Neural cell (in vitro differentiated cells): Measurements from ENCODE around the gene TRIM2. TPM values are rescaled to one million over a fixed set of nuclear protein-coding genes. Genes with fewer than 3 reads are reported as not detected.

Source experiments
- H2AFZ ChIP-seq: fragments of 200-600, 300-800 bp; sonication (generic), shearing (Covaris generic); 2 replicates; pipeline ENCODE4 v1.6.0; 2014; ENCODE audit warnings: low read depth, mild to moderate bottlenecking, antibody characterized with exemption, low read length, moderate library complexity
- H3F3A ChIP-seq: fragments of 200-600 bp; shearing (Covaris generic); 2 replicates; pipeline ENCODE4 v1.6.1; 2016; ENCODE audit warnings: mild to moderate bottlenecking, moderate library complexity, mixed read lengths, antibody characterized with exemption, low read length; ENCODE audit not compliant: insufficient read depth, poor library complexity, severe bottlenecking
- H3K27ac ChIP-seq: fragments of 200-600, 300-800 bp; sonication (generic), shearing (Covaris generic); 2 replicates; pipeline ENCODE4 v1.5.1; 2014; ENCODE audit warnings: mild to moderate bottlenecking, low read length, moderate library complexity
- H3K27me3 ChIP-seq: fragments of 300-800, 200-600 bp; sonication (generic), shearing (Covaris generic); 2 replicates; pipeline ENCODE4 v1.6.0; 2014; ENCODE audit warnings: mild to moderate bottlenecking, low read depth, low read length, moderate library complexity; ENCODE audit not compliant: insufficient read depth
- H3K36me3 ChIP-seq: fragments of 300-800, 200-600 bp; sonication (generic), shearing (Covaris generic); 2 replicates; pipeline ENCODE4 v1.5.1; 2014; ENCODE audit warnings: mild to moderate bottlenecking, antibody characterized with exemption, low read length, moderate library complexity; ENCODE audit not compliant: insufficient read depth
- H3K4me2 ChIP-seq: fragments of 300-800, 200-600 bp; sonication (generic), shearing (Covaris generic); 2 replicates; pipeline ENCODE4 v1.6.0; 2014; ENCODE audit warnings: mild to moderate bottlenecking, low read length
- H3K4me3 ChIP-seq: fragments of 300-800, 200-600 bp; sonication (generic), shearing (Covaris generic); 2 replicates; pipeline ENCODE4 v1.5.1; 2014; ENCODE audit warnings: mild to moderate bottlenecking, low read length, moderate library complexity
- H3K79me2 ChIP-seq: fragments of 200-600 bp; shearing (Covaris generic); replicated peaks from 2 replicates; pipeline ENCODE4 v1.6.0; 2014; ENCODE audit warnings: mild to moderate bottlenecking, low read length, moderate library complexity; ENCODE audit not compliant: insufficient read depth
- H3K9ac ChIP-seq: fragments of 300-800, 200-600 bp; sonication (generic), shearing (Covaris generic); 2 replicates; pipeline ENCODE4 v1.6.1; 2016; ENCODE audit warnings: mild to moderate bottlenecking, low read length, mixed read lengths
- H3K9me2 ChIP-seq: fragments of 200-600 bp; shearing (Covaris generic); 2 replicates; pipeline ENCODE4 v1.6.1; 2016; ENCODE audit warnings: mild to moderate bottlenecking, low read length, mixed read lengths; ENCODE audit not compliant: insufficient read depth
- H3K9me3 ChIP-seq: fragments of 200-600, 300-800 bp; sonication (generic), shearing (Covaris generic); 2 replicates; pipeline ENCODE4 v1.6.1; 2016; ENCODE audit warnings: mild to moderate bottlenecking, mixed run types, low read length, moderate library complexity, mixed read lengths
- H4K20me1 ChIP-seq: fragments of 200-600 bp; shearing (Covaris generic); 2 replicates; pipeline ENCODE4 v1.6.1; 2016; ENCODE audit warnings: mild to moderate bottlenecking, mixed run types; ENCODE audit not compliant: insufficient read depth
- EP300 ChIP-seq: fragments of 450-650 bp; conservative IDR thresholded peaks from 2 replicates; pipeline ENCODE4 v1.6.1; 2014; ENCODE audit warnings: antibody characterized with exemption, mild to moderate bottlenecking, moderate library complexity; ENCODE audit not compliant: poor library complexity, severe bottlenecking
- EZH2 ChIP-seq: fragments of 200-600, 300-800 bp; shearing (Covaris generic), sonication (generic); IDR thresholded peaks from 2 replicates; pipeline ENCODE4 v1.6.1; 2014; ENCODE audit warnings: antibody characterized with exemption, low read length, borderline replicate concordance, mild to moderate bottlenecking; ENCODE audit not compliant: insufficient read depth, poor library complexity, severe bottlenecking
- MXI1 ChIP-seq: fragments of 450-650 bp; conservative IDR thresholded peaks from 2 replicates; pipeline ENCODE4 v1.6.1; 2014; ENCODE audit warnings: antibody characterized with exemption, mild to moderate bottlenecking; ENCODE audit not compliant: poor library complexity, severe bottlenecking
- POLR2AphosphoS5 ChIP-seq: IDR thresholded peaks from 2 replicates; pipeline ENCODE4 v1.6.1; 2012
- RAD21 ChIP-seq: fragments of 450-650 bp; conservative IDR thresholded peaks from 2 replicates; pipeline ENCODE4 v1.6.1; 2014; ENCODE audit warnings: antibody characterized with exemption, mild to moderate bottlenecking, moderate library complexity
- SMC3 ChIP-seq: fragments of 450-650 bp; conservative IDR thresholded peaks from 2 replicates; pipeline ENCODE4 v1.6.1; 2014; ENCODE audit warnings: antibody characterized with exemption, mild to moderate bottlenecking, moderate library complexity; ENCODE audit not compliant: poor library complexity
- TAF1 ChIP-seq: IDR thresholded peaks from 2 replicates; pipeline ENCODE4 v1.6.1; 2012; ENCODE audit warnings: low read depth
- polyA plus RNA-seq: library from polyadenylated mRNA; depleted of rRNA; stranded (reverse); fragments of >200 nt; gene quantifications from 2 replicates; pipeline ENCODE4 v1.2.3, GENCODE V29; 2014
- TF ChIP-seq, protein P1 (sequence below): fragments of 450-650 bp; IDR thresholded peaks from 2 replicates; pipeline ENCODE4 v1.5.1; 2014; ENCODE audit warnings: antibody characterized with exemption, mild to moderate bottlenecking, moderate library complexity; ENCODE audit not compliant: poor library complexity, severe bottlenecking
- TF ChIP-seq, protein P2 (sequence below): IDR thresholded peaks from 2 replicates; pipeline ENCODE4 v1.6.1; 2012; ENCODE audit warnings: borderline replicate concordance

Gene TRIM2
- polyA plus RNA-seq, 1 donor from 2014 or later, result 261 TPM

DNA sequence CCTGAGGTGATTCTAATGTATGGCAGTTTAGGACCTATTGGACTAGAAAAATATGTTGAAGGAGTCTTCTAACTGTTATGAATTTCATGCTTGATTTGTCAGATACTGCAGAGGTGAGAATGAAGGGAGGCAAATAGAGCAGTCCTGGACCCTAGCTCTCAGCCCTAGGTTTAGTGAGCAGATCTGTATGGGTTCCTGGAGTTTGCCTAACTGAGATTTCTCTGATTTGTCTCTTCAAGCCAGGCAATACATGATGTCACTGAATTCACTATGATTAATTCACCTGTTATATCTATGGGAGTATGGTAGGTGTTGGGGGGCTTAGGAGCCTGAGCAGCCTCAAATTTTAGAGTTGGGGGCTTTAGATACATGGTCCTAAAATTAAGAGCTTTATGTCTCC is 142.9 kb downstream of the TRIM2 start:
- Histone ChIP-seq H3K4me3 (no peak overlapping the region), H2AFZ (no peak overlapping the region), H3K36me3 (no peaks in the 10 kb centered on the region), H3K79me2 (peaks cover 9% of the 10 kb centered on the region), H3K27ac (no peak overlapping the region), H3K9me3 (no peaks in the 10 kb centered on the region), H3K9ac (no peak overlapping the region), H3K9me2 (no peaks in the 10 kb centered on the region), H3K4me2 (no peak overlapping the region), H4K20me1 (no peaks in the 10 kb centered on the region), H3K27me3 (no peaks in the 10 kb centered on the region), H3F3A (no peaks in the 10 kb centered on the region)
- no peak for TF ChIP-seq EZH2
- no peak for TF ChIP-seq SMC3
- no peak for TF ChIP-seq RAD21
- TF ChIP-seq EP300, result no peak
- TF ChIP-seq, protein P1, sequence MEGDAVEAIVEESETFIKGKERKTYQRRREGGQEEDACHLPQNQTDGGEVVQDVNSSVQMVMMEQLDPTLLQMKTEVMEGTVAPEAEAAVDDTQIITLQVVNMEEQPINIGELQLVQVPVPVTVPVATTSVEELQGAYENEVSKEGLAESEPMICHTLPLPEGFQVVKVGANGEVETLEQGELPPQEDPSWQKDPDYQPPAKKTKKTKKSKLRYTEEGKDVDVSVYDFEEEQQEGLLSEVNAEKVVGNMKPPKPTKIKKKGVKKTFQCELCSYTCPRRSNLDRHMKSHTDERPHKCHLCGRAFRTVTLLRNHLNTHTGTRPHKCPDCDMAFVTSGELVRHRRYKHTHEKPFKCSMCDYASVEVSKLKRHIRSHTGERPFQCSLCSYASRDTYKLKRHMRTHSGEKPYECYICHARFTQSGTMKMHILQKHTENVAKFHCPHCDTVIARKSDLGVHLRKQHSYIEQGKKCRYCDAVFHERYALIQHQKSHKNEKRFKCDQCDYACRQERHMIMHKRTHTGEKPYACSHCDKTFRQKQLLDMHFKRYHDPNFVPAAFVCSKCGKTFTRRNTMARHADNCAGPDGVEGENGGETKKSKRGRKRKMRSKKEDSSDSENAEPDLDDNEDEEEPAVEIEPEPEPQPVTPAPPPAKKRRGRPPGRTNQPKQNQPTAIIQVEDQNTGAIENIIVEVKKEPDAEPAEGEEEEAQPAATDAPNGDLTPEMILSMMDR, result no peak
- no peak for TF ChIP-seq TAF1
- TF ChIP-seq MXI1, result no peak
- TF ChIP-seq, protein P2, sequence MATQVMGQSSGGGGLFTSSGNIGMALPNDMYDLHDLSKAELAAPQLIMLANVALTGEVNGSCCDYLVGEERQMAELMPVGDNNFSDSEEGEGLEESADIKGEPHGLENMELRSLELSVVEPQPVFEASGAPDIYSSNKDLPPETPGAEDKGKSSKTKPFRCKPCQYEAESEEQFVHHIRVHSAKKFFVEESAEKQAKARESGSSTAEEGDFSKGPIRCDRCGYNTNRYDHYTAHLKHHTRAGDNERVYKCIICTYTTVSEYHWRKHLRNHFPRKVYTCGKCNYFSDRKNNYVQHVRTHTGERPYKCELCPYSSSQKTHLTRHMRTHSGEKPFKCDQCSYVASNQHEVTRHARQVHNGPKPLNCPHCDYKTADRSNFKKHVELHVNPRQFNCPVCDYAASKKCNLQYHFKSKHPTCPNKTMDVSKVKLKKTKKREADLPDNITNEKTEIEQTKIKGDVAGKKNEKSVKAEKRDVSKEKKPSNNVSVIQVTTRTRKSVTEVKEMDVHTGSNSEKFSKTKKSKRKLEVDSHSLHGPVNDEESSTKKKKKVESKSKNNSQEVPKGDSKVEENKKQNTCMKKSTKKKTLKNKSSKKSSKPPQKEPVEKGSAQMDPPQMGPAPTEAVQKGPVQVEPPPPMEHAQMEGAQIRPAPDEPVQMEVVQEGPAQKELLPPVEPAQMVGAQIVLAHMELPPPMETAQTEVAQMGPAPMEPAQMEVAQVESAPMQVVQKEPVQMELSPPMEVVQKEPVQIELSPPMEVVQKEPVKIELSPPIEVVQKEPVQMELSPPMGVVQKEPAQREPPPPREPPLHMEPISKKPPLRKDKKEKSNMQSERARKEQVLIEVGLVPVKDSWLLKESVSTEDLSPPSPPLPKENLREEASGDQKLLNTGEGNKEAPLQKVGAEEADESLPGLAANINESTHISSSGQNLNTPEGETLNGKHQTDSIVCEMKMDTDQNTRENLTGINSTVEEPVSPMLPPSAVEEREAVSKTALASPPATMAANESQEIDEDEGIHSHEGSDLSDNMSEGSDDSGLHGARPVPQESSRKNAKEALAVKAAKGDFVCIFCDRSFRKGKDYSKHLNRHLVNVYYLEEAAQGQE, result no peak
- no peak for TF ChIP-seq POLR2AphosphoS5

DNA sequence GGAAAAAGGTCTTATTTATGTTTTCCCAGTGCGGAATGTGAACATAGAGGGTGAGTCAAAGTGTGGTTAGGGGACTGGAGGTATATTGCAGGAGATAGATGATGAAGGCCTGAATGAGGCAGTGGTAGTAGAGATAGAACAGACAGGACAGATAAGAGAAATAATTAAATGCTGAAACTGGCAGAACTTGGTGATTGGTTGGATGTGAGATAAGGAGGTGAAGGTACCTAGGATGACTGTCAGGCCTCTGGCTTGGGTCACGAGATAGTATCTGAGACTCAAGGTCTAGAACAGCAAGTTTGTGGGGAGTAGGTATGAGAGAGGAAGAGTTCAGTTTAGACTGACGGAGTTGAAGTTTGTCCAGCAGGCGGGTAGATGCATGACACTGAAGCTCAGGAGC is 143.8 kb downstream of the TRIM2 start:
- Histone ChIP-seq H4K20me1 (no peaks in the 10 kb centered on the region), H3K9me2 (no peaks in the 10 kb centered on the region), H3K9ac (no peak overlapping the region), H3K9me3 (no peaks in the 10 kb centered on the region), H3K79me2 (peaks cover 9% of the 10 kb centered on the region), H3K36me3 (no peaks in the 10 kb centered on the region), H2AFZ (no peak overlapping the region), H3K27ac (no peak overlapping the region), H3K4me2 (no peak overlapping the region), H3F3A (no peaks in the 10 kb centered on the region), H3K4me3 (no peak overlapping the region), H3K27me3 (no peaks in the 10 kb centered on the region)
- TF ChIP-seq EZH2 (no peak), POLR2AphosphoS5 (no peak), SMC3 (no peak), MXI1 (no peak), TAF1 (no peak), EP300 (no peak), RAD21 (no peak)
- TF ChIP-seq, protein P1, result no peak
- TF ChIP-seq, protein P2, result no peak
